Measurements from ENCODE around the gene FAM228B. TPM values are rescaled to one million over a fixed set of nuclear protein-coding genes. Genes with fewer than 3 reads are reported as not detected.
A peak's percentile ranks its signal among the peaks of the same experiment; 100 is the strongest.

Gene FAM228B
- total and polyA plus RNA-seq, 9 donors, result 24.6 to 76.8 (median 68.8) TPM

DNA sequence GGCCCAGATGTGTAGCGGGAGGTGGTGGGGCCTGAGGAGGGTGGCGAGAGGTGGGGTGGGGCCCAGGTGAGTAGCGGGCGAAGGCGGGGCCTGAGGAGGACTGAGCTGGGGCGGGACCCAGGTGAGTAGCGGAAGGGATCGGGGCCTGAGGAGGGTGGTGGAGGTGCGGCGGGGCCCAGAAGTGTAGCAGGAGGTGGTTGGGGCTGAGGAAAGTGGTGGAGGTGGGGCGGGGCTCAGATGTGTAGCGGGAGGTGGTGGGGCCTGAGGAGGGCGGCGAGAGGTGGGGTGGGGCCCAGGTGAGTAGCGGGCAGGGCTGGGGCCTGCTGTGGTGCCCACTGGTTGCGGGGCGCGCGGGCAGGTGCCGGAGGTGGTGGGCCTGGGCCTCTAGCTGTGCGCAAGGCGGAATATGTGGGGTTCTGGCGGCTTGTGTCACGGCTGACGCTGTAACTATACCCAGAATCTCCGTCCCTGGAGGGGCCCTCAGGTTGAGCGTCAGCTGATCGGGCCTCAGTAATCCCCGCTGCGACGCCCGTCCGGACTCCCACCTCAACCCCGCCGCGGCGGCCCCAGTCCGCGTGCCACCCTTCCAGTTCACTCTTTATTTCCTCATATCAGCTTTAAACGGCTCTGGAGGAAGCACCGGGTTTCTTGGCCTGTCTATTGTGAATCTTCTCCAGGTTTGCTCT lies 46.3 kb upstream of the FAM228B start:
- peaks cover 2% of the 10 kb centered on the region for H3K4me1 ChIP-seq (ENCODE audit: insufficient read depth)
- no peak for DNase-seq
- TF ChIP-seq POLR2A (IDR thresholded peaks at IDR 0.05), result peak; percentile 8
- TF ChIP-seq, protein P1, sequence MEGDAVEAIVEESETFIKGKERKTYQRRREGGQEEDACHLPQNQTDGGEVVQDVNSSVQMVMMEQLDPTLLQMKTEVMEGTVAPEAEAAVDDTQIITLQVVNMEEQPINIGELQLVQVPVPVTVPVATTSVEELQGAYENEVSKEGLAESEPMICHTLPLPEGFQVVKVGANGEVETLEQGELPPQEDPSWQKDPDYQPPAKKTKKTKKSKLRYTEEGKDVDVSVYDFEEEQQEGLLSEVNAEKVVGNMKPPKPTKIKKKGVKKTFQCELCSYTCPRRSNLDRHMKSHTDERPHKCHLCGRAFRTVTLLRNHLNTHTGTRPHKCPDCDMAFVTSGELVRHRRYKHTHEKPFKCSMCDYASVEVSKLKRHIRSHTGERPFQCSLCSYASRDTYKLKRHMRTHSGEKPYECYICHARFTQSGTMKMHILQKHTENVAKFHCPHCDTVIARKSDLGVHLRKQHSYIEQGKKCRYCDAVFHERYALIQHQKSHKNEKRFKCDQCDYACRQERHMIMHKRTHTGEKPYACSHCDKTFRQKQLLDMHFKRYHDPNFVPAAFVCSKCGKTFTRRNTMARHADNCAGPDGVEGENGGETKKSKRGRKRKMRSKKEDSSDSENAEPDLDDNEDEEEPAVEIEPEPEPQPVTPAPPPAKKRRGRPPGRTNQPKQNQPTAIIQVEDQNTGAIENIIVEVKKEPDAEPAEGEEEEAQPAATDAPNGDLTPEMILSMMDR (IDR thresholded peaks at IDR 0.05), result no peak
- H3K27ac ChIP-seq, result peak overlapping the region; percentile 79 to 82
- 1 to 3% (median 1%) methylated on average over 41 of the region's 41 CpGs for WGBS, 3 donors
- no peaks in the 10 kb centered on the region for H3K27me3 ChIP-seq
- intact Hi-C loops (cut with DNase I), result loop anchor here in 2 of 4 donors (2.0 to 5.0 kb wide), 2 partner anchors 150 kb away; partner anchors contain the start of gene ATAD2B (in 2 of the 2)
- H3K36me3 ChIP-seq, result no peaks in the 10 kb centered on the region
- peak overlapping the region; percentile 78 for H3K4me3 ChIP-seq
- H3K9me3 ChIP-seq, result no peaks in the 10 kb centered on the region

DNA sequence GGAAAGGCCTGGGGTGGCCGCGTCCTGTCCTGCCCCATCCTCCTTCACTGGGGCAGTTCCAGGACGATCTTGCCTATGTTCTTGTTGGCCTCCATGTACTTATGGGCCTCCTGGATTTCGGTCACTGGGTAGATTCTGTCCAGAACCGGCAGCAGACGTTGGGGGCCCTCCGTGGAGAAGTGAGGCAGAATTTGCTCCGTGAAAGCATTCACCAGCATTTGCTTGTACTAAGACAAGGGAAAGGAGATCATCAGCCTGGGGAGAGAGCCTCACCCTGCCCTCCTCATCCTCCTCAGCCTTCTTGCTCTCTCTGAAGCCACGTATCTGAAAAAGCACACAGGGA lies 45.8 kb upstream of the FAM228B start:
- TF ChIP-seq, protein P1 (IDR thresholded peaks at IDR 0.05), result no peak
- TF ChIP-seq POLR2A (IDR thresholded peaks at IDR 0.05), result no peak
- TF ChIP-seq EP300 (IDR thresholded peaks at IDR 0.05), result no peak
- no peaks in the 10 kb centered on the region for H3K36me3 ChIP-seq
- H3K27me3 ChIP-seq, result no peaks in the 10 kb centered on the region
- peak in 2 of 5 donors; percentile 11 to 24 for DNase-seq
- intact Hi-C loops (cut with DNase I), result loop anchor here in 2 of 4 donors (2.0 to 5.0 kb wide), 2 partner anchors 150 to 151 kb away; partner anchors contain the start of gene ATAD2B (in 2 of the 2)
- H3K27ac ChIP-seq, result peak overlapping the region; percentile 79 to 82
- H3K4me1 ChIP-seq (ENCODE audit: insufficient read depth), result peaks cover 2% of the 10 kb centered on the region
- H3K4me3 ChIP-seq, result peak overlapping the region; percentile 78
- H3K9me3 ChIP-seq, result no peaks in the 10 kb centered on the region
- 2 to 7% (median 4%) methylated on average over 9 of the region's 9 CpGs for WGBS, 3 donors

DNA sequence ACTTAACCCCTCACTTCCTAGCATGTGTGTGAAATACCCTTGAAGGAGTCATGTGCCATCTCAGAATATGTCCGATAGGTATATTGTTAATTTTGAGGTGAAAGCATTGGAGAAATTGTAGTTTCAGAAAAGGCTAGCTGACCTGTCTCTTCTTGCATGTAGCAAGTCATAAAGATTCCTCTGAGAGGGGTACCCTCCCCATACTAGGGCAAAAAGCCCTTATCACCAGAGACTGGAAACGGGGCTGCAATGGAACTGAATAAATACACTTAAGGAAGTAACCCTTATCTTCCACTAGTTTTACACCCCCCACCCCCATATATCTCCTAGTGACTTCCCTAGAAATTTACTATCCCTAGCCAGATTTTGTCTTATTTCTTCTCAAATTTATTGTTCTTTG lies 45.4 kb upstream of the FAM228B start:
- Histone ChIP-seq H3K4me1 (ENCODE audit: insufficient read depth) (peaks cover 2% of the 10 kb centered on the region), H3K36me3 (no peaks in the 10 kb centered on the region), H3K4me3 (no peak overlapping the region), H3K27ac (peak overlapping the region in 1 of 2 donors; percentile 79), H3K27me3 (no peaks in the 10 kb centered on the region), H3K9me3 (no peaks in the 10 kb centered on the region)
- WGBS, 3 donors, result 38 to 65% (median 56%) methylated on average over 2 of the region's 2 CpGs
- DNase-seq, result no peak
- TF ChIP-seq EP300 (IDR thresholded peaks at IDR 0.05) (no peak), POLR2A (IDR thresholded peaks at IDR 0.05) (no peak)
- TF ChIP-seq, protein P1 (IDR thresholded peaks at IDR 0.05), result no peak
- intact Hi-C loops (cut with DNase I), result loop anchor here in 2 of 4 donors (2.0 to 5.0 kb wide), 2 partner anchors 151 kb away; partner anchors contain the start of gene ATAD2B (in 2 of the 2)

DNA sequence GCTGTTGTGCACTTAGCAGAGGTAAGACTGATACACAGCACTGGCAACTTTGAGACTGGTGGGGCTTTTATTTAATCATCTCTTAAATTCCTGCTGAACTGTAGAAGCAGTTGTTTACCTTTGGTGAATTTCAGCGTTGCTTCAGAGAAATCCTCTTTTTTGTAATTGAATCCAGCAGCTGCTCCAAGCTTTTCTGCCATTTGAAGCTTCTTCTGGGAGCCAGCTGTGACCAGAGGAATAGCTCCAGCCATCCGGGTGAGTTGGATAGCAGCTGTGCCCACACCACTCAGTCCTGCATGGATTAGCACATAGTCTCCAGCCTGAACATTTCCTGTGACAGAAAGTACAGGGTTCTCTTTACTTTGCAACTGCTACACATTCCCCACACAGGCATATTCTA lies 42.6 kb upstream of the FAM228B start:
- Histone ChIP-seq H3K4me1 (ENCODE audit: insufficient read depth) (peaks cover 5% of the 10 kb centered on the region), H3K9me3 (no peaks in the 10 kb centered on the region), H3K4me3 (no peak overlapping the region), H3K36me3 (no peaks in the 10 kb centered on the region), H3K27me3 (no peaks in the 10 kb centered on the region), H3K27ac (no peak overlapping the region)
- no peak for TF ChIP-seq POLR2A (IDR thresholded peaks at IDR 0.05)
- TF ChIP-seq, protein P1 (IDR thresholded peaks at IDR 0.05), result no peak
- TF ChIP-seq EP300 (IDR thresholded peaks at IDR 0.05), result no peak
- 20 to 49% (median 29%) methylated on average over 2 of the region's 2 CpGs for WGBS, 3 donors
- intact Hi-C loops (cut with DNase I), result no loop called here
- DNase-seq, result no peak
